CD4-positive, alpha-beta T cell treated with Interferon alpha-2 for 1 hour (primary cell): ENCODE data around the gene ELAC1.
"Not testable (repeated sequence)": the region's sequence is repeated elsewhere in the genome, so short reads cannot be mapped to it uniquely, and the experiment has no call there.

Experiments
- DNase-seq, 2 donors: peaks; one replicate each; pipeline ENCODE4 v3.0.0-alpha.2; 2020 to 2022

Gene ELAC1, protein sequence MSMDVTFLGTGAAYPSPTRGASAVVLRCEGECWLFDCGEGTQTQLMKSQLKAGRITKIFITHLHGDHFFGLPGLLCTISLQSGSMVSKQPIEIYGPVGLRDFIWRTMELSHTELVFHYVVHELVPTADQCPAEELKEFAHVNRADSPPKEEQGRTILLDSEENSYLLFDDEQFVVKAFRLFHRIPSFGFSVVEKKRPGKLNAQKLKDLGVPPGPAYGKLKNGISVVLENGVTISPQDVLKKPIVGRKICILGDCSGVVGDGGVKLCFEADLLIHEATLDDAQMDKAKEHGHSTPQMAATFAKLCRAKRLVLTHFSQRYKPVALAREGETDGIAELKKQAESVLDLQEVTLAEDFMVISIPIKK

DNA sequence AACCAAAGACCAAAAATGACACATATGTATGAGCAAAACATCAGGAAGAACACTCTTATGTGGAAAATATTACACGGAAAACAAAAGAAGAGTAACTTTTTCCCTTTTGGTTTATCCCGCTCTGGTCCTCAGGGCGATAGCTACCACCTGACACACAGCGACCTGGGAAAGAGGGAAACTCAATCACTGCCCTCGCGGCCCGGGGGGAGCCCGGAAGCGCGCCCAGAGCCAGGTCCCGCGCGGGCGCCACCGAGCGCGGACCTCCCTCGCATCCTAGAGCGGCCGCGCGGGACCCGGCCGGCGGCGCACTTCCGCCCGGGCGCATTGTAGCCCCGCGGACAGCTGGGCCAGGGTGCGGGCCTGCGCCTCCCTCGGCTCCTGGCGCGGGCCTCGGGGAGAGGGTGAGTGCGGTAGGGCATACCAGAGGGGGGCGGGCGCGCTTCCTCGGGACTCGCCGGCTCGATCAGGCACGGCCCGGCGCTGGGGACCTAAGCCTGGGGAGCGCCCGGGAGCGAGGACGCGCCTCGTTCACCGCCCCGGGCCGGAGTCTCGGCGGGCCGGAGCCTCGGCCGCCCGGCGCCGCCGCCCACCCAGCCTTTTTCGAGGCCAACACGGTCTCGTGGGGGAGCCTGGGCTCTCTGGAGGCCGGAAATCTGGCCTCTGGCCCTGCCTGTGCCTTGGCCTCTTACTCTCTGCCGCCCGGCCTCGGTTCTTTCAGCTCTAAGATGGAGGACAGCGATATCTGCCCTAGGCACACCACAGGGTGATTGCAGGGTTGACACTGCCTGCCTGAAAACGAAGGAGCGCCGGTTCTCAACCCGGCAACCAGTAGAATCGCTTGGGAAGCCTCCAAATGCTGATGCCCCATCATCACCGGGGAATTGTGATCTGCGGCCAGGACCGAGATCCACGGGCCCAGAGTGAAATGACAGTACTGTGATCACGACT, at the start of gene ELAC1:
ELAC1 (plus strand) TSS at position 327 of the 948 bp plus-strand sequence. CDS start 6,365 bp downstream, outside the sequence.
- peak; percentile 61 to 74 for DNase-seq

DNA sequence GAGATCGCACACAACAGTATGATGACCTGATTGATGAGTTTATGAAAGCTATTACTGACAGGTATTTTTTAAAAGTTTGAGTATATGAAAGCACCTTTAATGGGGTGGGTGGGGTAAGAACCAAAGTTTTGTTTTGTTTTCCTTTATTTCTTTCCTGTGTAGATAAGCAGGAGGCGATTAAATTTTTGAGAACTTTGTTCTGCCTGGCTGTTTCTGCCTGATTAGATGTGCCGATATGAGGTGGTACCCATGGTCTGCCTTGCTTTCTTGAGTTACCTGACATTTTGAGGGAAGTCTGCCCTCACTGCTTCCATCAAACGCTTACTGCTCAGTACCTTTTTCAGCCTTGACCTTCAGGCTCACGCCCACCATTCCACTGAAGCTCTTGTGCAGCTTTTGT, 49.7 kb upstream of the ELAC1 start:
- no peak for DNase-seq

DNA sequence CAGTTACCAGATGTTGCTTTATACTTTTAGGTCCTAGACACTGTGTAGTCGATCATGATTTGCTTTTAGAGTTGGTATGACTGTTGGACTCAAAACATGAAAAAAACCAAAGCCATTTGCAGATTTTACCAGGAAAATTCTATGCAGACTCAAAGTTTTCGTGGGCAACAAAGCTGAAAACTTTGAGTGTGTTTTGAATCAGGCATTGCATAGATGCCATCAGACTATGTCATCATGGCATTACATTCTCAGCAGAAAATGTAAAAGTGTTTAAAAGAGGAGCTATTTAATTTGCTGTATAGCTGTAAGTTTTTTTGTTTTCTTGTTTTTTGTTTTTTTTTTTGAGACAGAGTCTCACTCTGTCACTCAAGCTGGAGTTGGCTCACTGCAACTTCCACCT, 43.5 kb upstream of the ELAC1 start:
- DNase-seq = no peak

DNA sequence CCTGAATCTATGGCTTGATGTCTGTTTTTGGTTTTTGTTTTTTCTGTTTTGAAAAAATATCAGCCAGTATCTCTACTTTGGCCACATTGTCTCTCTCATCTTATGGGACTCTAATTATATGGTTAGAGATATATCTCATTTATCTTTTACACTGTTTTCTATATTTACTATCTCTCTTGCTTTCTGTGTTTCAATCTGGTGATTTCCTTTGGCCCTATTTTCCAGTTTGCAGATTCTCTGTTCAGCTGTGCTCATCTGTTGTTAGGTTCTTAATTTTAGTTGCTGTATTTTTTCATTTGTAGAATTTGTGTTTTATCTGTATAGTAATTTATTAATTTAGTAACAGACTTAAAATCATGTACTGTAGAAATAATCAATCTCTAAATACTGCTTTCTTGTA, 41.3 kb upstream of the ELAC1 start:
- DNase-seq = no peak

DNA sequence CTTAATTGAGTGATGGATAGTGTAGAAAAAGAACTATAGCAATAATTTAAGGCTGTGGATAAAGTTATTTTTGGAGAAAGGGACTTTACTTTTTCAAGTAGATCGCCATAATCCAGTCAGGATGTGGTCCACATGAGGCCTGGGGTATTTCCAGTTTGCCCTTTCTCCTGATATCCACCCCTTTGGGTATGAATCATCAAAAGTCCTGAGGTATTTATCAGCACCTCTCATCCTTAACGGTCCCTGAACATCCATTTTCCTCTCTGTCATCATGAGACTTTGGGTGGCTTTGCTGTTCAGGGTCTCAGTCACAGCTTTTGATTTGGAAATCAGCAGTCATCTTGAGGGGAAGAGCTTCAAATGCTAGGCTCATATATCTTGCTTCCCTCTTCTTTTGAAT, 39.3 kb upstream of the ELAC1 start:
- DNase-seq = no peak

DNA sequence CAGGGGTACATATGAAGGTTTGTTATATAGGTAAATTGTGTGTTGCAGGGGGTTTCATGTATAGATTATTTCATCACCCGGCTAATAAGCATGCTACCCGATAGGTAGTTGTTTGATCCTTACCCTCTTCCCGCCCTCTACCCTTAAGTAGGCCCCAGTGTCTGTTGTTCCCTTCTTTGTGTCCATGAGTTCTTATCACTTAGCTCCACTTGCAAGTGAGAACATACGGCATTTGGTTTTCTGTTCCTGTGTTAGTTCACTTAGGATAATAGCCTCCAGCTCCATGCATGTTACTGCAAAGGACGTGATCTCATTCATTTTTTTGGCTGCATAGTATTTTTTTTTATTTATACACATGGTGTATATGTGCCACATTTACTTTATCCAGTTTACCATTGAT, 34.2 kb upstream of the ELAC1 start:
- no peak for DNase-seq

DNA sequence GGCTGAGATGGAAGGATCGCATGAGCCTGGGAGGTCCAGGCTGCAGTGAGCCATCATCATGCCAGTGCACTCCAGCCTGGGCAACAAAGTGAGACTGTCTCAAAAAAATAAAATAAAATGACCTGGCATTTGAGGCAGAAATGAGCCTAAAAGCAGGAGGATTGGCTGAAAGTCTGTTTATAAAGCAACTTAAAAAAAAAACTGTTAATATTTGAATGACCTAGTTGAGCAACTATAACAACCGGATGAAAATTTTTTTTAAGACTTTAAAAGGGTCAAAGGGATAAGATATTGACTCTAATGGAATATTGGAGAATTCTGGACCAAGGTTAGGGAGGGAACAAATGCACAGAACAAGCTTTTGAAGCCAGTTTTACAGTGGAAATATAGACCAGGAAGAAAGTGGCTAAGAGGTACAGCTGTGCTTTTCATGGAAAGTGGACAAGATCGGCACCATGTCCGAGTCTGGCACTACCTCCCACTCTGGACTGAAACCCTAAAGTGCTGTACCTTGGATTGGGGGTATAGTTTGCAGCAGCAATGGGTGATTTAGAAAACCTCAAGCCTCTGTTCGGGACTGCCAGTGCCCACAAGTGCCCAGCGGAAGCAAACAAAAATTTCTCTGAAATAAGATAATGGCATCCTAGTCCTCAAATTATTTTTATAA, 33.2 kb upstream of the ELAC1 start:
- DNase-seq = no peak

DNA sequence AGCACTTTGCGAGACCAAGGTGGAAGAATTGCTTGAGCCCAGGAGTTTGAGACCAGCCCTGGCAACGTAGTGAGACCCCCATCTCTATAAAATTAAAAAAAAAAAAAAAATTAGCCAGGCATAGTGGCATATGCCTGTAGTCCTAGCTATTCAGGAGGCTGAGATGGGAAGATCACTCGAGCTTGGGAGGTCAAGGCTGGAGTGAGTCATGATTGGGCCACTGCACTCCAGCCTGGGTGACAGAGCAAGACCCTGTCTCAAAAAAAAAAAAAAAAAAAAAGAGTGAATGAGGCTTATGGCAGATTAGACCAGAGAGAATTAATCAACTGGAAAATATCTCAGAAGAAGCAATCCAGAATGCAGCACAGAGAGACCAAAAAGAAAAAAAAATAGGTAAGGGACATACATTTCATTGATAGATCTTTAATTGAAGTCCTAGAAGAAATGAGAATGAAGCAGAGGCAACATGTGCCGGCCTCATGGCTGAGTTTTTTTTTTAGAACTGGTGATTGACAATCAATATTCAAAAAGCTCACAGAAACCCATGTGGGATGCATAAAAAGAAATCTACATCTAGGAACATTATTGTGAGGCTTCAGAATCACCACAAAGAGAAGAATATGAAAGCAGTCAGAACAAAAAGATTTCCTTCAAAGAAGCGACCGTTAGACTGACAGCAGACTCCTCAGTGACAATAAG, 32.2 kb upstream of the ELAC1 start:
- no peak for DNase-seq

DNA sequence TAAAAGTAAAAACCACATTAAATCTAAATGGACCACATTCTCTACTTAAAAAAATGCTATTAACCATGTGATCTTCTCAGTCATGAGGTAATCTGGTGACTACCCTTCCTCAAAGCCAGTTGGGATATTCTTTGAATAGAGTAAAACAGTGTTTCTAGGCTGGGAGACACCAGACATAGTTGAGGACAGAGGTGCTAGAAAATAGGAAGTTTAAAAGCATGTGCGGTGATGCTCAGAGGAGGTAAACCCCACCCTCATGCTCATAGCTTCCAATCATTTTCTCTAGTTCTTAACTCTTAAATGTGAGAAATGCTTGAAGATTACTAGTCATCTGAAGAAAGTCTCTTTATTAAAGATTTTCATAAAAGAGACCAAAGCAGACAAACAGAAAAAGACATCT, 30.7 kb upstream of the ELAC1 start:
- DNase-seq = no peak

DNA sequence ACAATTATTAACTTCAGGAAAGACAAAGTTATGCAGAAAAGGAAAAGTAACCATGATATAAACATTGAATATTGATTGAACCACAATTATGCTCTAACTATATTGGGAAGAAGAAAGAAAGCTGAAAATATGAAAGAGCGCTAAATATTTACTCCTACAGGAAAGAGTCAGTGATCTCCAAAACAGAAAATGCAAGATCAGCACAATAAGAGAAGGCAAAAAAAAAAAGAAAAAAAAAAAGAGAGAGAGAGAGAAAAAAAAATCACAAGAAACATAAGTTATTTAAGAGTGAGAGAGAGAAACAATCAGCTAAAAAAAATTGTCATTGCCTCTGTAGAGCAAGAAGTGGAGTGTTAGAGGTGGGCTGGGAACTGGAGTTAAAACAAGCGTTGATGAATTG, 28.9 kb upstream of the ELAC1 start:
- DNase-seq = no peak

DNA sequence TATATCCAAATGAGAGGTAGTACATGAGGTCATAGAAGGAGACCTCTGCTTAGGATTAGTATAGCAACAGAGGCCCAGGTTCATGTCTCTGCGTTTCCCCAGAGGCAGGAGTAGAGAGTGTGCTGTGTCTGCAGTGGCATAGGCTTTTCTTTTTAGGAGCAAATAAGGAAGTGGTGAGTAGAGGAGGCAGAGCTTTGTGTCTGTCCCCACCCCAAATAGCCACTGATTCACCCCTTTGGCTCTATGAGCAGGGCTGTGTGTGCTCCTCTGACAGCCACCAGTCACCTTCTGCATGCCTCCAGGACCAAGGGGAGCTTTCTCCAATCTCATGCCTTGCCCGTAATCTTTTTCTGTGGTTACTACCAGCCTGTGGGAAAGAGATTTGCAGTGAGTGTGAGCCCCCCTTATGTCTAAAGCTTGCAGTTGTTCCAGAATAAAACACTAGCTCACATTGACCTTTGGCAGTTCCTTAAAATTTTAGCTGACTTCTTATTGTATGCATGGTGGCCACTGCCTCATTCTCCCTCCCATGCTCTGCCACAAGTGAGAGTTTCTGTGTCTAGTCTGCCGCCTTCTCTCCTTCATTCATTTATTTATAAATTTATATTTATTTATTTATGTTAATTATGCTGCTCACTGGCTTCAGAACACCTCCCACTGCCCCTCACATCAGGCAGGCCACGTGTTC, 23.5 kb upstream of the ELAC1 start:
- no peak for DNase-seq

DNA sequence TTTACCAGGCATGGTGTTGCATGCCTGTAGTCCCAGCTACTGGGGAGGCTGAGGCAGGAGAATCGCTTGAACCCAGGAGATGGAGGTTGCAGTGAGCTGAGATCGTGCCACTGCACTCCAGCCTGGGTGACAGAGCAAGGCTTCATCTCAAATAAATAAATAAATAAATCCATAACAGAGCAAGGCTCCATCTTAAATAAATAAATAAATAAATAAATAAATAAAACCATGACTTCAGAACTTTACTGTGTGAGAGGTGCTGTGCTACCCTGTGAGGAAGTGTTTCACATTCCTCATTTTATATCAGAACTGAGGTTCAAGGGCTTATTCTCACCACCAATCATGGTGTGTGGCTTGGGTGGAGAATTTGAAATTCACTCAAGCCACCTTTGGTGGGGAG, 21.9 kb upstream of the ELAC1 start:
- not testable (repeated sequence) for DNase-seq

DNA sequence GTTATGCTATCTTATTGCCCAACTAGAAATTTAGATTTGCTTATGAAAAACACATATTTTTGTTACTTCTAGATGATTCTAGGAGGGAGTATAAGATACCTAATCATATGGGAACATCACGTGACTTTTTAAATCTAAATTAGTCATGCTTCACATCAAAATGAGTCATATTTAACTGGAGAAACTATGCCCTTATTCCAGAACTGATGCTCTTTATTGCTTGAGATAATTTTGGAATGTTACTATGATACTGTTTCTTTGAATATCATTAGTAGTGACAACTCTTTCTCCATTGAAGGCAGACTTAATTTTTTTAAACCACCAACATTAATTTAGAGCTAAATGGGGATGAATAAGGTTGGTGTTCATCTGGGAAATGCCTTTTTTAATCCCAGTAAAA, 19.9 kb upstream of the ELAC1 start:
- DNase-seq = no peak

DNA sequence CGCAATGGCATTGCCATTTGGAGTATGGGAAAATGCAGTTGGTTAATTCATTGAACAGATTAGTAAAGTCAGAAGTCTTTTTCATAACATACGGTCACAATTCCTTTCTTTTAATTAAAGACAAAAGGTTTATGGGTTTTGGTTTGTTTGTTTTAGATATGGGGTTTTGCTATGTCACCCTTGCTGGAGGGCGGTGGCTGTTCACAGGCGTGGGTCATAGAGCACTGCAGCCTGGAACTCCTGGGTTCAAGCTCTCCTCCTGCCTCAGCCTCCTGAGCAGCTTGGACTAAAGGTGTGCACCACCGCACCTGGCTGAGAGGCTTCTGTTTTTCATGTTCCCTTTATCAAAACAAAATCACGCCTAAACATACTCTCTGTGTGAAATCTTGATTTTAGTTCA, 18.7 kb upstream of the ELAC1 start:
- no peak for DNase-seq

DNA sequence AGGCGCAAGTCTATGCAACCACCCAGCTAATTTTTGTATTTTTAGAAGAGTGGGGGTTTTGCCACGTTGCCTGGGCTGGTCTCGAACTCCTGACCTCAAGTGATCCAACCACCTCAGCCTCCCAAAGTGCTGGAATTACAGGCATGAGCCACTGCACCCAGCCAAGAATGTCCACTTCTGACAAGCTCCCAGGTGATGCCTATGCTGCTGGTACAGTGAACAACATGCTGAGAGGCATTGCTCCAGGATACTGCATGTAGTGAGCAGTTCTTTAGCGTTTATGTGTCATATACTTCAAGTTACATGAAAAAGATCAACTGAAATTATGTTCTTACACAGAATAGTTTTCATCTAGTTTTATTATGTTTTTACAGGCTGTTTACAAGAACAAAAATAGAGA, 17.2 kb upstream of the ELAC1 start:
- DNase-seq = no peak

DNA sequence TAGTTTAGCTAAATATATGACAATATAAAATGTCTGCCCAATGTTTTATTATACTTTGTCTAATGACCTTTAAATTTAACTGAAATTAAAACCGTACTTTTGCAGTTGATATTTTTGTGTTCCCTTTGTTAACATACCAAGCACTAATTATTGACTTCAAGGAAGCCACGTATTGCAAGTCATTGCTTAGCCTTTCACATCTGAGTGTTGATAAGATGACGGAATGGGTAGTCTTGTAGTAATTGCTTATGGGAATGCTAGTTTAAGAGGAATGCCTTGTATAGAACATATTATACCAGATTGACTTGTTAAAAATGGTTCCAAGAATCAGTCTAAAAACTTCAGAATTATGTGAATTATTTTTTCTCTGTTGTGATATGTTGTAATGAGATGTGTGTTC, 14.0 kb upstream of the ELAC1 start:
- DNase-seq = no peak

DNA sequence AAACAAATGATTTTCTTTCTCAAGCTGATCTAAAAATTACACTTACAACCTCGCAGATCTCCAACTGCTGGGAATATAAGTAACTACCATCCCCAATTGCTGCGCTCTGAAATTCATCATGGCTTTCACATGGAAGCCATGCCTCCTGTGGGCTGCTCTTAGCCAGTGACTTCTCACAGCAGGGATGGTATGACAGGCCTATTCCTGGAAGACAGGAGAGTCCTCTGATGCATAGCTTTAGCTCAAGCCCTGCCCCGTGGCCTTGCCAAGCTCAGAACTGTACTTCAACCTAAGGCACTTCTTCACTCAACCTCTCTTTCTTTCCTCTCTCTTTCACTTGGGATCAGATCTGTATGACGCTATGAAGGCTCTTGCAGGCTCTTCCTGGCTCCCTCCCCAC, 12.6 kb upstream of the ELAC1 start:
- DNase-seq = no peak

DNA sequence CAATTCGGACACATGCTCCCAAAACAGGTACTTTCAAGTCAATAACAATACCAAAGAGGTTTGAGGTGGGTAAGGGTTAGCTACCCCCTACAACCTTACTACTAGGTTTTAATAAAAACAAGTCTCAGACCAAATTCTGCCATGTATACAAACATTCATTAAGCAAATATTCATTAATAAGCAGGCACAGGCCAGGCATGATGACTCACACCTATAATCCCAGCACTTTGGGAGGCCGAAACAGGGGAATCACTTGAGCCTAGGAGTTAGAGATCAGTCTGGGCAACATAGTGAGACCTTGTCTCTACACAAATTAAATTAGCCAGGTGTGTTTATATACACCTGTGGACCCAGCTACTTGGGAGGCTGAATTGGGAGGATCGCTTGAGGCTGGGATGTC, 11.7 kb upstream of the ELAC1 start:
- DNase-seq = no peak

DNA sequence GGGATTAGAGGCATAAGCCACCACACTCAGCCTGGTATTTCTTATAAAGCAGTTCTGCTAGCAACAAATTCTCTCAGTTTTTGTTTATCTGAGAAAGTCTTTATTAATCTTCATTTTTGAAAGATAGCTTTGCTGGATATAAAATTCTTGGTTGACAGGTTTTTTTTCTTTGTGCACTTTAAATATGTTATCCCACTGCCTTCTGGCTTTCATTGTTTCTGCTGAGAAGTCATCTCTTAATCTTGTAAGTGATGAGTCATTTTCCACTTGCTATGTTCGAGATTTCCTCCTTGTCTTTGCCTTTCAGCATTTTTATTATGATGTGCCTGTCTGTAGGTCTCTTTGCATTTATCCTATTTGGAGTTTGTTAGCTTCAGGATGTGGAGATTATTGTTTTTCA, 5.9 kb upstream of the ELAC1 start:
- no peak for DNase-seq

DNA sequence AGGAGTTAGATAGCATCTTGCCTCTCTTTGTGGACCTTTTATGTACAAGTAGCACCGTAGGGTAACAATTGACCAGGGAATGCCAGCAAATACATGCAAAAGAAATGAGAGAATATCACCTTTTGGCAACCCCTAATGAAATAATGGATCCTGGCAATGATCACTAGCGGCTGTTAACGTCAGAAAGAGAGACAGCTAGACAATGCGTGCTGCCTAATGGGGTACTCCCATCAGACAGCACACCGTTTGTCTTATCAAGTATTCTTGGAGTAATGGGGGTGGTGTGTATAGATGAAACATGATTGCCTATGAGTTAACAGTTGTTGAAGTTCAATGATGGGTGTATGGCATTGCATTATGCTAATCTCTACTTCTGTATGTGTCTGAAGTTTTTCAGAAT, 1.6 kb downstream of the ELAC1 start:
- DNase-seq = no peak

DNA sequence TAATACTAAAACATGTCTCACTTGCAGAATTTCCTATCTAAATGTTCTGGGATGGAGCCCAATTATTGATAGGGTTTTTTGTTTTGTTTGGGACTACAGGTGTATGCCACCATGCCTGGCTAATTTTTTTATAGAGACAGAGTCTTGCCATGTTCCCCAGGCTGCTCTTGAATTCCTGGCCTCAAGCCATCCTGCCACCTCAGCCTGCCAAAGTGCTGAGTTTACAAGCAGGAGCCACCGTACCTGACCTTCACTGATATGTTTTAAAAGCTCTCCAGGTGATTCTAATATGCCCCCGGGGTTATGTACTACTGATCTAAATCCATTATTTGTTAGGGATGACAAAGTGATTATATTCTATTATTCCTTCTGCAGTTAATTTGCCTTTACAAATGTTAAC, 2.2 kb downstream of the ELAC1 start:
- no peak for DNase-seq

DNA sequence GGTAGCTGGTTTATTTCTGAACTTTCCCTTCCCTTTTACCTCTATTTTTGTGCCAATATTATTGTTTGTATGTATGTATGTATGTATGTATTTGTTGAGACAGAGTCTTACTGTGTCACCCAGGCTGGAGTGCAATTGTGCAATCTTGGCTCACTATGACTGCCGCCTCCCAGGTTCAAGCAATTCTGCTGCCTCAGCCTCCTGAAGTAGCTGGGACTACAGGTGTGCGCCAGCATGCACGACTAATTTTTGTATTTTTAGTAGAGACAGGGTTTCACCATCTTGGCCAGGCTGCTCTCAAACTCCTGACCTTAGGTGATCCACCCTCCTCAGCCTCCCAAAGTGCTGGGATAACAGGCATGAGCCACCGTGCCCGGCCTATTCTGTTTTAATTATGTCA, 4.6 kb downstream of the ELAC1 start:
- DNase-seq = not testable (repeated sequence)
